ENCODE measurements around the gene PRKAB1. TPM values are rescaled to one million over a fixed set of nuclear protein-coding genes. Genes with fewer than 3 reads are reported as not detected.

PRKAB1 gene

DNA sequence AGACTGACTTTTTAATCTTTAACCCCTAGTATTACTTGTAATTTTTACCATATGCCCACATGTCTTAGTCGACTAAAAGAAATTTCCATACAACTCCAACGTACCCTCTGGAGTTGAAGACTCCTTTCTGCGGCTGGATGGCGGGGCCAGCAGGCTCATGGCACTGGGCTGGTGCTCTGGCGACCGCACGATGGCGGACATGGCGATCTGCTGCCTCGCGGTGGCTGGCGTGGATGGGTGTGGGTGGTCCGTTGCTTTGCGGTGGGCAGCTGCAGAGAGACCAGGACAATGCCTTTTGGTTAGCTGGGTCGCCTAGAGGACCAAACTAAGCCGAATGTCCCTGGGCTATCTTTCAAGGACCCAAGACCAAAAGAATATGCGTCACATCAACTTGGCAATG, 50.2 kb downstream of the PRKAB1 start:
- no peak overlapping the region for H3K4me3 ChIP-seq (ENCODE audit: low read length)
- H3K27me3 ChIP-seq (ENCODE audit: control insufficient read depth, insufficient read depth, low read length): no peaks in the 10 kb centered on the region
- no peak overlapping the region for H3K9ac ChIP-seq (ENCODE audit: low read depth, low read length)
- H3K36me3 ChIP-seq (ENCODE audit: insufficient read depth, low read length): peaks cover 28% of the 10 kb centered on the region
- H3K9me3 ChIP-seq (replicated peaks; ENCODE audit: low read length): no peaks in the 10 kb centered on the region
- peaks cover 15% of the 10 kb centered on the region for H3K4me1 ChIP-seq (ENCODE audit: control insufficient read depth, insufficient read depth, low read length)
- no peak overlapping the region for H3K4me2 ChIP-seq (ENCODE audit: low read length)

DNA sequence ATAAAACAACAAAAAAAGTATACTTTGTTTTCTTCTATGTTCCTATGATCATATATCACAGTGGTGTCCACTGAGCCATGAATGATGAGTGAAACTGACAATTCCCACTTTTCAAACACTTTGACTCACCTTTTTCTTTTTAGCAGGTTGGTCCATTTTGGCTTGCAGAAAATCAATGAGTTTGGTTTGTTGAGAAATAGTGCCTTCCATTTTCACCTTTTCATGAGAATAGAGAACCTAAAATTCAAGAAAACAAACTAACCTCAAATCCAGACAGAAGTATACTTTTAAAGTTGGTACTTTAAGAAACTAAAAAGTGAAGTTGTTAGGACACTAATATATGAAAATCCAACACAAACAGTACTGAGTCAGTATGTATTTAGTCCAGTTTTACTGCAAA, 52.4 kb downstream of the PRKAB1 start:
- H3K27me3 ChIP-seq (ENCODE audit: control insufficient read depth, insufficient read depth, low read length): no peaks in the 10 kb centered on the region
- H3K9ac ChIP-seq (ENCODE audit: low read depth, low read length): no peak overlapping the region
- no peak overlapping the region for H3K4me2 ChIP-seq (ENCODE audit: low read length)
- no peak overlapping the region for H3K4me3 ChIP-seq (ENCODE audit: low read length)
- H3K9me3 ChIP-seq (replicated peaks; ENCODE audit: low read length): no peaks in the 10 kb centered on the region
- H3K36me3 ChIP-seq (ENCODE audit: insufficient read depth, low read length): peaks cover 15% of the 10 kb centered on the region
- H3K4me1 ChIP-seq (ENCODE audit: control insufficient read depth, insufficient read depth, low read length): peaks cover 15% of the 10 kb centered on the region

DNA sequence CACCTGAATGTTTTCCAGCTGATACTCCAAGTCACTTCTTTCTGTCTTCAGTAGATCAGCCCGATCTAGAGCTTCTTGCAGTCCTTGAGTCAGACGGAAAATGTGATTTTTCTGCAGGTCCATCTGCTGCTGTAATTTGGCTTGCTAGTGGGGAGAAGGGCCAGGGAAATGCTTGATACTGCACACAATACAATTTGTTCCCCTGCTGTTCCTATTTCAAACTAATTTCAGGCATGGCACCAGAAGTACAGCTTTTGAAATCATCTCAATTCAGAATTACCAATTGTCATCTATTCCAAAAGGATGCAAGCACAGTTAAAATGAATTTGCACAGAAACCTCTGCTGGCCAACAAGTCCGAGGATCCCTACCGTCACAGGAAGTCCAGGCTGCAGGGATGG, 53.4 kb downstream of the PRKAB1 start:
- no peak overlapping the region for H3K4me3 ChIP-seq (ENCODE audit: low read length)
- H3K4me2 ChIP-seq (ENCODE audit: low read length): no peak overlapping the region
- peaks cover 6% of the 10 kb centered on the region for H3K4me1 ChIP-seq (ENCODE audit: control insufficient read depth, insufficient read depth, low read length)
- H3K36me3 ChIP-seq (ENCODE audit: insufficient read depth, low read length): peaks cover 15% of the 10 kb centered on the region
- no peaks in the 10 kb centered on the region for H3K9me3 ChIP-seq (replicated peaks; ENCODE audit: low read length)
- H3K9ac ChIP-seq (ENCODE audit: low read depth, low read length): no peak overlapping the region
- no peaks in the 10 kb centered on the region for H3K27me3 ChIP-seq (ENCODE audit: control insufficient read depth, insufficient read depth, low read length)

DNA sequence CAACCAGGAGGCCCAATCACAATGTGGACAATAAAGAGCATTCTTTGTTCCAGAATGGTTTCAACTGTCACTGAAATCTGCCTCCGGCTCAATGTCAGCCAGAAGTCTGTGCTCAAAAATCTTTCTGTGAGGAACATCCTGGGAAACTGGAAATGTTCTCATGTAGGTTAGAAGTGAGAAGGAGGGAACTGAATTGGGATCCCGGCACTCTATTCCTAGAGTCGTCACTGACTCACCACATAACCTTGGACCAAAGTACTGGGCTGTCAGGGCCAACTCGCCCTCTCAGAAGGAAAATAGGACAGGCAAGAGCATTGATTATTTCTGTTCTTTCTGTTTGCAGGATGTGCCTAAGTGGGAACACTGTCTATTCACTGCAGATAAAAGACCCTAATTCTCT, 57.6 kb downstream of the PRKAB1 start:
- H3K4me1 ChIP-seq (ENCODE audit: control insufficient read depth, insufficient read depth, low read length): no peaks in the 10 kb centered on the region
- no peaks in the 10 kb centered on the region for H3K27me3 ChIP-seq (ENCODE audit: control insufficient read depth, insufficient read depth, low read length)
- no peak overlapping the region for H3K9ac ChIP-seq (ENCODE audit: low read depth, low read length)
- no peak overlapping the region for H3K4me2 ChIP-seq (ENCODE audit: low read length)
- H3K36me3 ChIP-seq (ENCODE audit: insufficient read depth, low read length): peaks cover 20% of the 10 kb centered on the region
- H3K9me3 ChIP-seq (replicated peaks; ENCODE audit: low read length): no peaks in the 10 kb centered on the region
- H3K4me3 ChIP-seq (ENCODE audit: low read length): no peak overlapping the region

DNA sequence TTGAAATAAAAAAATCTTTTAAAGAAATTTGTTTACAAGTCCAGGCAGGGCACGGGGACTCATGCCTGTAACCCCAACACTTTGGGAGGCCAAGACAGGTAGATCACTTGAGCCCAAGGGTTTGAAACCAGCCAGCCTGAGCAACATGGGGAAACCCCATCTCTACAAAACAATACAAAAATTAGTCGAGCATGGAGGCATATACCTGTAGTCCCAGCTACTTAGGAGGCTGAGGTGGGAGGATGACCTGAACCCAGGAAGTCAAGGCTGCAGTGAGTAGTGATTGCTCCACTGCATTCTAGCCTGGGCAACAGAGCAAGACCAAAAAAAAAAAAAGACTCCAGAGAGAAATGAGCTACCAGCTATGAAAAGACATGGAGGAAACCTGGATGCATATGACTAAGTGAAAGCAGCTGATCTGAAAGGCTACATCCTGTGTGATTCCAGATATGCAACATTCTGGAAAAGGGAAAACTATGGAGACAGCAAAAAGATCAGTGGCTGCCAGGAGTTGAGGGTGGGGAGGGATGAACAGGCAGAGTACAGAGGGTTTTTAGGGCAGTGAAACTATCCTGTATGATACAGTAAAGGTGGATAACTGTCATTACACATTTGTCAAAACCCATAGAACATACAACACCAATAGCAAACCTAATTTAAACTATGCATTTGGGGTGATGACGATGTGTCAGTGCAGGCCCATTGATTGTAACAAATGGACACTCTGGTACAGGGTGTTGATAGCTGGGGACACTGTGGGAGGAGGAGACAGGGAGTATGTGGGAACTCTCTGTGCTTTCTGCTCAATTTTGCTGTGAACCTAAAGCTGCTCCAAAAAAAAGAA, 59.9 kb downstream of the PRKAB1 start:
- no peaks in the 10 kb centered on the region for H3K9me3 ChIP-seq (replicated peaks; ENCODE audit: low read length)
- peaks cover 14% of the 10 kb centered on the region for H3K36me3 ChIP-seq (ENCODE audit: insufficient read depth, low read length)
- H3K4me3 ChIP-seq (ENCODE audit: low read length): no peak overlapping the region
- no peak overlapping the region for H3K4me2 ChIP-seq (ENCODE audit: low read length)
- no peaks in the 10 kb centered on the region for H3K4me1 ChIP-seq (ENCODE audit: control insufficient read depth, insufficient read depth, low read length)
- no peak overlapping the region for H3K9ac ChIP-seq (ENCODE audit: low read depth, low read length)
- H3K27me3 ChIP-seq (ENCODE audit: control insufficient read depth, insufficient read depth, low read length): no peaks in the 10 kb centered on the region

DNA sequence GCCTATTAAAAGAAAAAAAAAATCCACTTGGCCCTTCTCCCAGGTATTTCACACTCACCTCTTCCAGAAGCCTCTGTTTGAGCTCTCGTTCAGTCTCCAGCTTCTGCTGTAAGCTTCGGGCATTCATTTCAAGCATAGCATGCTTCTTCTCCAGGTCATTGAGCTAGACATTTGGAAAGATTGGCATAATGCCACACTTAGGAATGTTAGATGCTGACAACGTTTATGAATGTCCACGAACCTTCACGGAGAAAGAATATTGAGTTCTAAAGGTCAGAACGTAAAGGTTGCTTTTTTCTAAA, 60.5 kb downstream of the PRKAB1 start:
- Histone ChIP-seq H3K27me3 (ENCODE audit: control insufficient read depth, insufficient read depth, low read length) (no peaks in the 10 kb centered on the region), H3K9me3 (replicated peaks; ENCODE audit: low read length) (no peaks in the 10 kb centered on the region), H3K9ac (ENCODE audit: low read depth, low read length) (no peak overlapping the region), H3K36me3 (ENCODE audit: insufficient read depth, low read length) (peaks cover 14% of the 10 kb centered on the region), H3K4me3 (ENCODE audit: low read length) (no peak overlapping the region), H3K4me2 (ENCODE audit: low read length) (no peak overlapping the region), H3K4me1 (ENCODE audit: control insufficient read depth, insufficient read depth, low read length) (no peaks in the 10 kb centered on the region)

DNA sequence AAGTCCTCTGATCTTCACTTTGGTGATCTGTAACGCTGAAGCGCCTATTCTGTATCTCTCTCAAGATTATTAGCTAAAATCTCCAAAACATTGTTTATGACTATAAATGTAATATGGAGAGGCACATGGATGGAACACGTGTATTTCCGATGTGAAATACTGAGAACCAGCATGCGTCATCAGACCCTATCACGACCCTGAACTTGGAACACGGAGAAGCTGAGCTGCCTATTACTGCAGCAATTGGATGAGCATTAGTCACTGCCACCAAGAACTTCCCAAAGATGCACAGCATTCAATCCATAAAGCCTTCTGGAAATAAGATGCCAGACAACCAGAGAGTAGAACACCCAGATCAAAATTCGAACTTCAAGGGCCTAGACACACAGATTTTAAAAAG, 61.9 kb downstream of the PRKAB1 start:
- no peaks in the 10 kb centered on the region for H3K4me1 ChIP-seq (ENCODE audit: control insufficient read depth, insufficient read depth, low read length)
- H3K9ac ChIP-seq (ENCODE audit: low read depth, low read length): no peak overlapping the region
- no peak overlapping the region for H3K4me3 ChIP-seq (ENCODE audit: low read length)
- peaks cover 17% of the 10 kb centered on the region for H3K36me3 ChIP-seq (ENCODE audit: insufficient read depth, low read length)
- no peaks in the 10 kb centered on the region for H3K9me3 ChIP-seq (replicated peaks; ENCODE audit: low read length)
- H3K4me2 ChIP-seq (ENCODE audit: low read length): no peak overlapping the region
- H3K27me3 ChIP-seq (ENCODE audit: control insufficient read depth, insufficient read depth, low read length): no peaks in the 10 kb centered on the region

DNA sequence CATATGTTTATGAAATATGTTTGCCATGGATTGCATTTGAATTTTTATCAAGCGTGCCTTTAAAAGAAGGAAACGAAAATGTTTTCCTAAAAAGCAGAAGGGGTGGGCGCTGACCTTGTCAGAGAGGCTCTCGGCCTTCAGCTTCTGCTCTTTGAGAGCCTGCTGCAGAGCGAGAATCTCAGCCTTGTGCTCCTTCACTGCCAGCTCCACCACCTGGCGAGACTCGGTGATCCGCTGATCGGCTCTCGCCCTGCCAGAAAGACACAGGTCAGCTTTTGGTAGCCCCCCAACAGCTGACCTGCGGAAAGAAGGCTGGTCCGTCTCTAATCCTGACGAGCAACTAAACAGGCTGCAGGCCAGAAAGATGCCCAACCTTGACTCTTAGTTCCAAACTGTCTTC, 62.4 kb downstream of the PRKAB1 start:
- Histone ChIP-seq H3K9me3 (replicated peaks; ENCODE audit: low read length) (no peaks in the 10 kb centered on the region), H3K4me1 (ENCODE audit: control insufficient read depth, insufficient read depth, low read length) (no peaks in the 10 kb centered on the region), H3K4me2 (ENCODE audit: low read length) (no peak overlapping the region), H3K27me3 (ENCODE audit: control insufficient read depth, insufficient read depth, low read length) (no peaks in the 10 kb centered on the region), H3K4me3 (ENCODE audit: low read length) (no peak overlapping the region), H3K9ac (ENCODE audit: low read depth, low read length) (no peak overlapping the region), H3K36me3 (ENCODE audit: insufficient read depth, low read length) (peaks cover 20% of the 10 kb centered on the region)

Small RNA genes within 50 kb of the gene (small RNA-seq; reads per million reads assigned to genes)
- gene RN7SKP197: not detected

Measured in skeletal muscle satellite cell (primary cell).